ENCODE results near the gene UNC5B.

DNA sequence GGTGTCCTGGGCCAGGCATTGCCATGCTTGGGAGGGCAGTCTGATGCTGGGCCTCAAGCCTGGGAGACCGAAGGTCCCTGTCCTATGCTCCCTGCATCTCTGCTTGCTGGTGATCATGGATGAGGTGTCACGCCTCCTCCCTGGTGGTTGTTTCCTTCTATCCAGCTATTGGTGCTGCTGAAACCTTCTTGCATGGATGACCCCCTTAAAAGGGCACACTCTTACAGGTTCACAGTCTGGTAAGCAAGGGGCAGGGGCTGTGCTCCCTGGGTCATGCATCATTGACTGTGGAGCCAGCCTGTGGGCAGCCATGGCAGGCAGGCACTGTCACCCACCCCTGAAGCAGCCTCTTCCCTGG, 69.9 kb downstream of the UNC5B start:
- TF ChIP-seq, protein P1, sequence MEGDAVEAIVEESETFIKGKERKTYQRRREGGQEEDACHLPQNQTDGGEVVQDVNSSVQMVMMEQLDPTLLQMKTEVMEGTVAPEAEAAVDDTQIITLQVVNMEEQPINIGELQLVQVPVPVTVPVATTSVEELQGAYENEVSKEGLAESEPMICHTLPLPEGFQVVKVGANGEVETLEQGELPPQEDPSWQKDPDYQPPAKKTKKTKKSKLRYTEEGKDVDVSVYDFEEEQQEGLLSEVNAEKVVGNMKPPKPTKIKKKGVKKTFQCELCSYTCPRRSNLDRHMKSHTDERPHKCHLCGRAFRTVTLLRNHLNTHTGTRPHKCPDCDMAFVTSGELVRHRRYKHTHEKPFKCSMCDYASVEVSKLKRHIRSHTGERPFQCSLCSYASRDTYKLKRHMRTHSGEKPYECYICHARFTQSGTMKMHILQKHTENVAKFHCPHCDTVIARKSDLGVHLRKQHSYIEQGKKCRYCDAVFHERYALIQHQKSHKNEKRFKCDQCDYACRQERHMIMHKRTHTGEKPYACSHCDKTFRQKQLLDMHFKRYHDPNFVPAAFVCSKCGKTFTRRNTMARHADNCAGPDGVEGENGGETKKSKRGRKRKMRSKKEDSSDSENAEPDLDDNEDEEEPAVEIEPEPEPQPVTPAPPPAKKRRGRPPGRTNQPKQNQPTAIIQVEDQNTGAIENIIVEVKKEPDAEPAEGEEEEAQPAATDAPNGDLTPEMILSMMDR (IDR thresholded peaks at IDR 0.05) = no peak
- TF ChIP-seq POLR2A (IDR thresholded peaks at IDR 0.05) = no peak
